Activated T-cell treated with anti-CD3 and anti-CD28 coated beads, Interleukin-2, amount 50 U/mL, for 24 hours (primary cell): ENCODE measurements around the gene HES1.
A peak's percentile ranks its signal among the peaks of the same experiment; 100 is the strongest.
"Not testable (repeated sequence)": the region's sequence is repeated elsewhere in the genome, so short reads cannot be mapped to it uniquely, and the experiment has no call there.

Source experiments
- DNase-seq: peaks from one replicate; pipeline ENCODE4 v3.0.0-alpha.2; 2020
- H3K27ac Mint-ChIP-seq: 2 replicates; pipeline ENCODE4 v1.8.0; 2020; ENCODE audit warnings: mild to moderate bottlenecking, mixed read lengths
- H3K27me3 Mint-ChIP-seq: 2 replicates; pipeline ENCODE4 v1.8.0; 2020; ENCODE audit warnings: mixed read lengths
- H3K36me3 Mint-ChIP-seq: 2 replicates; pipeline ENCODE4 v1.8.0; 2020; ENCODE audit warnings: low read depth, mixed read lengths
- H3K4me1 Mint-ChIP-seq: 2 replicates; pipeline ENCODE4 v1.8.0; 2020; ENCODE audit warnings: low read depth, mixed read lengths
- H3K4me3 Mint-ChIP-seq: 2 replicates; pipeline ENCODE4 v1.8.0; 2020; ENCODE audit warnings: mild to moderate bottlenecking, moderate library complexity, mixed read lengths
- H3K9me3 Mint-ChIP-seq: 2 replicates; pipeline ENCODE4 v1.8.0; 2020; ENCODE audit warnings: mixed read lengths

Gene HES1

GRCh38 chr3:194128919-194129295 is 7.0 kb upstream of the HES1 start:
- peaks cover 21% of the 10 kb centered on the region for H3K4me1 Mint-ChIP-seq
- not testable (repeated sequence) for H3K4me3 Mint-ChIP-seq, H3K9me3 Mint-ChIP-seq, H3K27ac Mint-ChIP-seq, DNase-seq, H3K36me3 Mint-ChIP-seq
- peaks cover 68% of the 10 kb centered on the region for H3K27me3 Mint-ChIP-seq

GRCh38 chr3:194129581-194130133 is 6.3 kb upstream of the HES1 start:
- Mint-ChIP-seq H3K4me1 (peaks cover 21% of the 10 kb centered on the region), H3K36me3 (no peaks in the 10 kb centered on the region), H3K4me3 (no peak overlapping the region), H3K27ac (no peak overlapping the region), H3K27me3 (peaks cover 68% of the 10 kb centered on the region), H3K9me3 (no peaks in the 10 kb centered on the region)
- no peak for DNase-seq

DNA sequence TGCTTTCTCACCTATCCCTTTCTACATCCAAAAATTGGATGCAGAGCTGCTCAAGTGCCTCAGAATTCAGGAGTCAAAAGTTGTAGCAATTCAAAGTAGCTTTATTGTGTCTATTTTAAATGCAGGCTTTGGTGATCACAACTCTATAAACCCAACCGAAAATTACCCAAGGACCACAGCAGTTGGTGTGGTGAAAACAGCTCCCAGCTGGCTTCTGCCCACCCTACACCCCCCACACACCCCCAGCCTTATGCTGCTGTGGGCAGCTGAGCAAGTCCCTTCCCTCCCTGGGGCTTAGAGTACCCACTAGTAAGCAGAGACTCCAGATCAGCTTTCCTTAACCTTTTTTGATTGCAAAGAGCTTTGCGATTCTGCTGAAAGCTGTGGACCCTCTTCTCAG is 5.8 kb upstream of the HES1 start:
- Mint-ChIP-seq H3K27me3 (peaks cover 66% of the 10 kb centered on the region), H3K4me3 (no peak overlapping the region), H3K27ac (no peak overlapping the region), H3K36me3 (no peaks in the 10 kb centered on the region), H3K9me3 (no peaks in the 10 kb centered on the region), H3K4me1 (peaks cover 23% of the 10 kb centered on the region)
- no peak for DNase-seq

- Mint-ChIP-seq H3K9me3 (no peaks in the 10 kb centered on the region), H3K36me3 (no peaks in the 10 kb centered on the region), H3K27me3 (peaks cover 65% of the 10 kb centered on the region), H3K4me1 (peaks cover 27% of the 10 kb centered on the region), H3K4me3 (no peak overlapping the region), H3K27ac (no peak overlapping the region)
- DNase-seq: no peak
Observed at GRCh38 chr3:194130807-194131589, 5.0 kb upstream of the HES1 start.

DNA sequence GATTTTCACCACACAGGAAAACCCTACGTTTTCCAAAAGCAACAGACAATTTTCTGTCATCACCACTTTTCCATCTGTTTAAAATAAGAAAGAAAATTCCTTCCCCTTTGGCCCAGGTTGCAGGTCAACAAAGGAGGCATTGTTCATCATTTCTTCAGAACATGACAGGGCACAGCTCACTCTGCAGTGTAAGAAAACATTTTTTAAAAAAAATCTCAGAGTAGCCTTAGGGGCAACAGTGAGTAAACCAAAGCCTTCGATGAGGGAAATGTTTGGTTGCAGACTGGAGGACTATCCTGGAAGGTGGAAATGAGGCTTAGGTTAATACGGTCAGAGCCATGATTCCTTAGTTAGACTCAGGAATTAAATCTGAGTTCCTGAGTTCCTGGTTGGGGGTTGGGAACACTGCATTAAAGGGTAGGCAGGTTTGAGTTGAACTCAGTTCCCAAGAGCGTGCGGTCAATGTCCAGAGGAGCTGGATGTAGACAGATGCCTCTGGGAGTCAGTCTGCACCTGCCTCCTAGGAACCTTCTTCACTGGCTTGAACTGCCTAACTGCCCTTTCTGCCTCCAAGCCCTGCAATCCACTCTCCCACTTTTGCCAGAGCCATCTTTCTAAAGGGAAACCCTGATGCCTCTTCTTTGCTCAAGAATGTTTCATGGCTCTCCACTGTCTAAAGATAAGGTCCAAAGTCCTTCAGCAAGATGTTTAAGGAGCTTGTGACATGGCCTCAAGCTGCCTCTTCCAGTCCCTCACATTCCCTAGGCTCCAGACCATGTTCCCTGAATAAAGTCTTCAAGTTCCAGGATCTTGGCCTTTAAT is 3.3 kb upstream of the HES1 start:
- DNase-seq: no peak
- peaks cover 75% of the 10 kb centered on the region for H3K27me3 Mint-ChIP-seq
- no peaks in the 10 kb centered on the region for H3K9me3 Mint-ChIP-seq
- H3K27ac Mint-ChIP-seq: no peak overlapping the region
- H3K4me3 Mint-ChIP-seq: no peak overlapping the region
- no peaks in the 10 kb centered on the region for H3K36me3 Mint-ChIP-seq
- peaks cover 44% of the 10 kb centered on the region for H3K4me1 Mint-ChIP-seq

DNA sequence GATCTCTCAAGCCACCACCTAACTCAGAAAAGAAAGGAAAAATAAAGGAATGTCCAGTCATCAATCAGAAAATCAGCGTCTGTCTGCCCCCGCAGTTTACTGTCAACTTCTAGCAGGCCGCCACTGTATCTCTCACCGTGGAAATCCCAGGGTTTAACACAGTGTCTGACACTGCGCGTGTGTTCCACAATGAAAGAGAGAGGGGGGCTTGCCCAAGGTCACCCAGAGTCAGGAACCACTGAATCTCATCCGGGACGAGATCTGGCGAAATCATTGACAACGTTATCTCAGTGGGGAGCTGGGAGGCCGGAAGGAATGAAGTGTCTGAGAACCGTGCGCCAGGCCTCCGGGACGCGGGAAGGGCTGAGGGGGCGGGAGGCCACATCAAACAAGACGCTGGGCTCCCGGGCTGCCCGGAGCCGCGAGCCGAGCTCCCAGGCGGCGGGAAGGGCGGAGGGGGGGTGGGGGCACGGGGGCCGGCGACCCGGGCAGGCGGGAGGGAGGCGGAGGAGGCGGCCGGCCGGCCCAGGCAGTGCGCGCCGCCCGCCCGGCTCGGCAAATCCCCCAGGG is 2.2 kb upstream of the HES1 start:
- Mint-ChIP-seq H3K27ac (peak overlapping the region; percentile 81), H3K4me3 (peak overlapping the region; percentile 72), H3K4me1 (peaks cover 46% of the 10 kb centered on the region), H3K36me3 (no peaks in the 10 kb centered on the region), H3K27me3 (peaks cover 74% of the 10 kb centered on the region), H3K9me3 (no peaks in the 10 kb centered on the region)
- DNase-seq: peak; percentile 67

GRCh38 chr3:194134231-194134756 is 1.7 kb upstream of the HES1 start:
- Mint-ChIP-seq H3K27me3 (peaks cover 80% of the 10 kb centered on the region), H3K27ac (no peak overlapping the region), H3K4me1 (peaks cover 46% of the 10 kb centered on the region), H3K36me3 (no peaks in the 10 kb centered on the region), H3K4me3 (no peak overlapping the region), H3K9me3 (no peaks in the 10 kb centered on the region)
- DNase-seq: peak; percentile 78

DNA sequence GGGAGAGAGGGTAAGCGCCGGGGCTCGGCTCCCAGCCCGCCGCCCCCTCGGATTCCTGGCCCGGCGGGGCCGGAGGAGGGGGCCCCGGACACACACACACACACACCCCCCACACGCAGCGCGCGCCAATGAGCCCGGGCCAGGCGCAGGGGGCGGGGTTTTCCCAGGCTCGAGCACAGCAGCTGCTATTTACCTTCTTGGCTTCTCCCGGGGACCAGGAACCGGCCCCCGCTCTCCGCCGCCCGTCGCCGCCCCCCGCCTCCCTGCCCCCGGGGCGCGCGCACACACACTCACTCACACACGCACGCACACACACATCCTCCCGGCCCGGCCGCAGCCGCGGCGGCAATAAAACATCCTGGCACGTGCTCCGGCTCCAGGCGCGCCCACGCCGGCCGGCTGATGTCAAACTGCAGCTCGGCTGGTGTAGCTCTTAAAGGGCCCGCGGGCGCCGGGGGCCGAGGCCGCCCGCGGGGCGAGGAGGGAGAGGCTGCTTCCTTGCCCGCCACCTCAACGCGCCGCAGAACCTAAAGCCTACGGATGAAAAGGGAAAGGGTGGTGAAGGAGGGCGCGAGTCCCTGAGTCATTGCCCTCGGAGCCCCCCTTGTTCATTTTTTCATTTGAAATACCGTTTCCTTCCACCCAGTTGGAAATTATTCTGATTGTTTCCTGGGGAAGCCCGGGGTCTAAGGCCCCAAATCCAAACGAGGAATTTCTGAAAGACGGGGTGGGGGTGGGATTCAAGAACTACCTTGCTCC is 1.0 kb upstream of the HES1 start:
- peak overlapping the region; percentile 87 for H3K27ac Mint-ChIP-seq
- no peaks in the 10 kb centered on the region for H3K36me3 Mint-ChIP-seq
- peaks cover 46% of the 10 kb centered on the region for H3K4me1 Mint-ChIP-seq
- peaks cover 80% of the 10 kb centered on the region for H3K27me3 Mint-ChIP-seq
- DNase-seq: peak; percentile 88
- no peaks in the 10 kb centered on the region for H3K9me3 Mint-ChIP-seq
- peak overlapping the region; percentile 71 for H3K4me3 Mint-ChIP-seq

- Mint-ChIP-seq H3K4me1 (peaks cover 46% of the 10 kb centered on the region), H3K27ac (no peak overlapping the region), H3K36me3 (no peaks in the 10 kb centered on the region), H3K4me3 (peak overlapping the region; percentile 74), H3K9me3 (no peaks in the 10 kb centered on the region), H3K27me3 (peaks cover 80% of the 10 kb centered on the region)
- no peak for DNase-seq
Observed at GRCh38 chr3:194135516-194135805, 487 bp upstream of the HES1 start.

DNA sequence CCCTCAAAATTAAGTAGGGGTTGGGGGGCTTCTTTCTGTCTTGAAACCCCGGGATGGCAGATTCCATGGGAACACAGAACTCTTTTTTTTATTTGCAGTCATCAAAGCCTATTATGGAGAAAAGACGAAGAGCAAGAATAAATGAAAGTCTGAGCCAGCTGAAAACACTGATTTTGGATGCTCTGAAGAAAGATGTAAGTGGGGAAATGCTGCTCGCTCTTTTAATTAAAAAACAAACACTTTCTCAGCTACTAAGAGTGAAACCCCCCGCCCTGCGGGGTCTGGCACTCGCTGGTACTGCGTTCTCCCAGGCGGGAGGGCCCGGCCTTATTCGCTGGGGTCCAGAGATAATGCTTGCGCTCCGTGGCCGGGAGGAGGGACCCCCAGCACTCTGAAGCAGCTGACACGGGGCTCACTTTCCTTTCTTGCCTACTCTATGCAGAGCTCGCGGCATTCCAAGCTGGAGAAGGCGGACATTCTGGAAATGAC is 615 bp downstream of the HES1 start:
- H3K4me1 Mint-ChIP-seq: peaks cover 39% of the 10 kb centered on the region
- peak; percentile 40 for DNase-seq
- H3K9me3 Mint-ChIP-seq: no peaks in the 10 kb centered on the region
- H3K27me3 Mint-ChIP-seq: peaks cover 72% of the 10 kb centered on the region
- peak overlapping the region; percentile 74 for H3K4me3 Mint-ChIP-seq
- H3K27ac Mint-ChIP-seq: no peak overlapping the region
- no peaks in the 10 kb centered on the region for H3K36me3 Mint-ChIP-seq

- H3K4me3 Mint-ChIP-seq: peak overlapping the region; percentile 74
- peaks cover 39% of the 10 kb centered on the region for H3K4me1 Mint-ChIP-seq
- no peaks in the 10 kb centered on the region for H3K36me3 Mint-ChIP-seq
- H3K27me3 Mint-ChIP-seq: peaks cover 69% of the 10 kb centered on the region
- peak; percentile 53 for DNase-seq
- no peak overlapping the region for H3K27ac Mint-ChIP-seq
- H3K9me3 Mint-ChIP-seq: no peaks in the 10 kb centered on the region
Observed at GRCh38 chr3:194137008-194137505, 1.1 kb downstream of the HES1 start.

- peak; percentile 66 for DNase-seq
- H3K9me3 Mint-ChIP-seq: no peaks in the 10 kb centered on the region
- H3K36me3 Mint-ChIP-seq: no peaks in the 10 kb centered on the region
- peak overlapping the region; percentile 74 for H3K4me3 Mint-ChIP-seq
- H3K27me3 Mint-ChIP-seq: peaks cover 68% of the 10 kb centered on the region
- H3K27ac Mint-ChIP-seq: no peak overlapping the region
- peaks cover 43% of the 10 kb centered on the region for H3K4me1 Mint-ChIP-seq
Observed at GRCh38 chr3:194137506-194138474, 1.8 kb downstream of the HES1 start.

DNA sequence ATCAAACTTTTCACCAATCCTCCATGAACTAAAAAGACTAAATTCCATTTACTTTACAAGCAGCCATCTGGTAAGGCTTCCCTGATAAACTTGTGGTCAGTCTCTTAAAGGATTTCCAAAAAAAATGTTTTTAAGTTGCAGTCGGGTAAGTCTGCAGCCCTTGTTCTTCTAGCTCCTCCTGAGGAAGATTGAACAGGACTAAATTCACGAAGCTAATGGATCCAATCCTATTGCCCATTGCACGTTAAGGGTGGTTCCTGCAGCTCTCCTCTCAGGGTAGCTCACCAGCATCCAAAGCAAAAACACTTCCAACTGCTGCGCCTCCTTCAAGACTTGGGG is 2.8 kb downstream of the HES1 start:
- peaks cover 63% of the 10 kb centered on the region for H3K27me3 Mint-ChIP-seq
- DNase-seq: no peak
- peaks cover 36% of the 10 kb centered on the region for H3K4me1 Mint-ChIP-seq
- no peak overlapping the region for H3K27ac Mint-ChIP-seq
- no peak overlapping the region for H3K4me3 Mint-ChIP-seq
- no peaks in the 10 kb centered on the region for H3K36me3 Mint-ChIP-seq
- no peaks in the 10 kb centered on the region for H3K9me3 Mint-ChIP-seq
